Measurements from ENCODE around the gene GABRB3. TPM values are rescaled to one million over a fixed set of nuclear protein-coding genes. Genes with fewer than 3 reads are reported as not detected.
"Not testable (repeated sequence)": the region's sequence is repeated elsewhere in the genome, so short reads cannot be mapped to it uniquely, and the experiment has no call there.

Gene GABRB3
- total RNA-seq, 1 donor from 2014 or later: 2.7 TPM

DNA sequence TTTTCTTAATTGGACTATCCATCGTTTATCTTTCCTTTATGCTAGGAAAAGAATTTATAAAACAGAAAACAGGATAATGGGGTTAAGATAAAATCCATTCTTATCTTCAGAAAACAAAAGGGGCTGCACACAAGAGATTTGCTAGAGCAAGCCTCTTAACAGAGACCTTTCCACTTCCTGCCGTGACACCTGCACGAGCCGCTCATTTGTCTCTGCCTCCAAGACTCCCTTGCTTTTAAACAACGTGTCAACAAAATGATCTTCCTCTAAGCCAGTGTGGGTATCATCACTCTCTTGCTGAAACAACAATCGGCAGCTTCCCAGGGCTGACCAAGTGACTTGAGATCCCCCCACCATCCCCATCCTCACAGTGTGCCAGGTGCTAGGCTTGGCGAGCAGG is 33.1 kb downstream of the GABRB3 start:
- no peak for DNase-seq (ENCODE audit: low spot score)
- intact Hi-C loops (cut with DNase I): no loop called here

DNA sequence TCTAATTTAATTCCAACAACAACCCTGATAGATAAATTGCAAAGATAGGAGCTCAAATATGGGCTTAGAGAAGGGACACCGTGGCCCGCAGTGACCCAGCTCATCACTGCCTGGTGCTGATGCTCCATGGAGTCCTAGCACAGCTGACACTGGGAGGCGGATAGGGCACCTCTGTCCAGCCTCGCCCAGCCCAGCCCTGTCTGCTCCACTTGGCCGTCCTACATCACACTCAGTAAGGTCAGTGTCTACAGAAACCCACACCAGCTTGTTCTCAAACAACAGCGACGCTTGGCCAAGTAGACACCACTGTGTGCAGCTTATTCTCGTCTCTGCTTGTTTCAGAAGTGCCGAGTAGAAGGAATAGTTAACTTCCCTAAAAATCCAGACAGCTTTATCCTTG is 33.9 kb downstream of the GABRB3 start:
- DNase-seq (ENCODE audit: low spot score): no peak
- intact Hi-C loops (cut with DNase I): no loop called here

DNA sequence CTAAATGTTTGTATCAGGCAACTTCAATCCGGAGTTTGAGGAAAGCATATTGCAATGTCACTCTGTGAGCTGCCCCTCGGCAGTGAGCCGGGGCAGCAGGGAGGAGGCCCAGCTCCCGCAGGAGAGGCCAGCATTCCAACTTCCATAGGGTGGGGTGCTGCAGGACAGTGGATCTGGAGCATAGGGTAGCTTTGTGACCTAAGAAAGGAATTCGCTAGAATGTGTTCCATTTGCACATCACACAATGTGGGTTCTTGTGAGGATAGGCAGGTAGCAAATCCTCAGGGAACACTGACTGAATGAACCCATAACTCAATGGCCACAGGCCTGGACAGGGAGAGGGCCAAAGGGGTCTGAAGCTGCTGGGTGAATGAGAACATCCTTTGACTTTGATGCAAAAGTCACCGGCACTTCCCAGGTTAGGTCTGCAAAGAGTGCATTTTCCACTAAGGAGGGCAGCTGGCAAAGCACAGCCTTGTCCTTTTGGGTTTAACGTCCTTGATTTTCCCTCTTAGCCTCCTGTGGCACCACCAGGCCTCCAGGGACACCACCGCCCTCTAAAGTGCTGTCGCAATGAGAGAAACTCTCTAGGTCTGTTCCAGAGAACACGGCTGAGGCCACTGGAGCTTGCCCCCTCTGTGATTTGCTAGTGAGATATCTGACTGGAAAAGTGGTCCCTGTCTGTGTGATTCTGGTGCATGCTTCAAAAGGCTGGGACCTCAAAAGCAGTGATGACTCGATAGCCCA is 36.2 kb downstream of the GABRB3 start:
- intact Hi-C loops (cut with DNase I): no loop called here
- DNase-seq (ENCODE audit: low spot score): no peak

DNA sequence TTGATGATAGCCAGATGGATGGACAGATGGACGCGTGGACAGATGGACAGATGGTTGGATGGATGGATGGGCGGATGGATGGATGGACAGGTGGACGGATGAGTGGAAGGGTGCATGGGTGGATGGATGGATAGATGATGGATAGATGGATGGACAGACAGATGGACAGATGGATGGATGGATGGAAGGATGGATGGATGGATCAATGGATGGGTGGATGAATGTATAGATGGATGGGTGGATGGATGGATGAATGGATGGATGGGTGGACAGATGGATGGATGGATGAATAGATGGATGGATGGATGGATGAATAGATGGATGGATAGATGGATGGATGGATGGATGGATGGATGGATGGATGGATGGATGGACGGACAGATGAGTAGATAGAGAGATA is 40.9 kb downstream of the GABRB3 start:
- intact Hi-C loops (cut with DNase I): no loop called here
- DNase-seq (ENCODE audit: low spot score): no peak

DNA sequence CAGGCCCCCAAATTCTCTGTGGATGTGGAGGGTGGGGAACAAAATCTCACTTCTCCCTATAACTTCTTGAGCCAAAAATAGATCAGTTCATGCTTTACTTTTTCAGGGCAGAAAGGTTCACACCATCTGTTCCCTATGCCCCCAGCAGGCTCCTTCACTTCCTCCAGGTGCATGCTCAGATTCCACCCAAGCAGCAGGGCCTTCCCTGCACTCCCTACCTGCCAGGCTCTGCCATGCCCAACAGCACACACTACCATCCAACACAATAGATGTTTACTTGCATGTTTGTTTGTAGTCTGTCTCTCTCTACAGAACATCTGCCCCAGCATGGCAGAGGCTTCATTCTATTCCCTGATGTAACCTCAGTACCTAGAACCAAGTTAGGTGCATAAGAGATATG is 43.3 kb downstream of the GABRB3 start:
- intact Hi-C loops (cut with DNase I): no loop called here
- no peak for DNase-seq (ENCODE audit: low spot score)

DNA sequence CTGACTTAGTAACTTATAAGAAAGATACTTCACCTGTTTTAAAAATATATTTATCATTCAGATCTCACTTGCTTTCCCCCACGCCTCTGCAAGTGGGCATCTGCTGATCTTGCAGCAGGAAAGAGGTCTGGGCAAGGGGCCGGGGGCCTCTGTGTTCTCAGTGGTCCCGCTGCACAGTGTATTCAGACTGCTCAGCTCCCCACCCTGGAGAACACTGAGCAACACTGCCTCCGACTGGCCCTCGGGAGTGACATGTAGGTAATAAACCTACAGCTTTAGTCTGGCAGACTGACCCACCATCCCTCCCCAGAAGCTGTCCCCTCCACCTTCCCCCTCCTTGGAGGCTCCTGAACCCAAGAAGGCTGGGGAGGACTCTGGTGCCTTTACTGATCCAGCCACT is 43.8 kb downstream of the GABRB3 start:
- intact Hi-C loops (cut with DNase I): no loop called here

DNA sequence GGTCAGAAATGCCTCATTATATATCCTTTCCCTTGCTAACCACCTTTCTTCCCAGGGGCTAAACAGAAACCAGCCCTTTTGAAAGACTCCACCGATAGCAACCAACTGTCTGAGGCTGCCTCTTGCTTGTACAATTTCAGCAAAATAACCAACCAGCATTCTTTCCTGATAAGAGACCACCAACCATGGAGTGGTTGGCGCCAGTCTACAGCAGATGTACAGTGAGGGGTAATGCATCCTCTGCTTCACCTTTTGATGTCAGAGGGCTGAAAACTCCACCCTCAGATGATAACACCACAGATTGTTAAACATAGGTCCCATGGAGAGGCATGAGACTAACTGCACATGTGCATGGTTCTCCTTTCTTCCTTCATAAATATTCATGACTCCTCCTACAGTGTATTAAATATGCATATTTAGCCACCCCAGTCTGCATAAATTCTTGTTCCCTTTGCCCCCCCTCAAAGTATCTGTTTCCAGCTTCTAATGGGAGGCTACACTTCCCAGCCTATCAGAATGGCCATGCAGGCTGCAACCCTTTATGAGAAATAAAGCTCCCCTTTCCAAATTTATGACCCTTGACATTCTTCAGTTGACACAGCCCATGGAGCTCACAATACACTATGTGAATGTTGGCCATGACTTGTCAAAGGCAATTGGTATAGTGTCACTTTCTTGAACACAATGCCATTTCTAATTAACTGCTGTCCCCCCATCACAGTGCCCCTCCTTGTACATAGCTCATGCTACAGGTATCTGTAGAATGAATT is 48.3 kb downstream of the GABRB3 start:
- DNase-seq (ENCODE audit: low spot score): no peak

More for the DNA sequence above, 43.8 kb downstream of the GABRB3 start:
- no peak for DNase-seq (ENCODE audit: low spot score)

DNA sequence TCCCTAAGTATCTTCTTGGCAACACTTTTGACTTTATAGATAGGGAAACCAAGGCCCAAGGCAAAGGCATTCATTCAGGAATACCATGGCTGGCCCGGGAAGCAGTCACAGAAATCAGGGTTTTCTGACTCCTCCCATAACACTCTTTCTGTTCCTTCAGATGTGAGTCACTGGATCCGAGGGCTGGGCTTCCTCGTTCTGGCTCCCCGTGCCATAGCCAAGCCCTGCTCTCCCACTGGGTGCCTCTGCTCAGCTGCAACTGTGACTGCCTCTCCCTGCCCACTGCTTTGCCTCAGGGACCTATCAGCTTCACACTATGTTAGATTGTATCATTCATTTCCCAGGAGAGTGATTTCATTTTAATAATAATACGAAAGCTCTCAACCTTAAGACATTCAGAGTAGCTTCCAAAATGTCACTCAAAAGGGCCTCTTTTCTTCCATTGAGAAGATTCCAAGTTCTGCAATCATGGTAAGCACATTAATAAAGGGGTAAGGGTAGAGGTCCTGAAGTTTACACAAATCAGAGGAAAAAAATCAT is 50.2 kb downstream of the GABRB3 start:
- intact Hi-C loops (cut with DNase I): no loop called here
- no peak for DNase-seq (ENCODE audit: low spot score)

More for the DNA sequence above, 48.3 kb downstream of the GABRB3 start:
- intact Hi-C loops (cut with DNase I): no loop called here

DNA sequence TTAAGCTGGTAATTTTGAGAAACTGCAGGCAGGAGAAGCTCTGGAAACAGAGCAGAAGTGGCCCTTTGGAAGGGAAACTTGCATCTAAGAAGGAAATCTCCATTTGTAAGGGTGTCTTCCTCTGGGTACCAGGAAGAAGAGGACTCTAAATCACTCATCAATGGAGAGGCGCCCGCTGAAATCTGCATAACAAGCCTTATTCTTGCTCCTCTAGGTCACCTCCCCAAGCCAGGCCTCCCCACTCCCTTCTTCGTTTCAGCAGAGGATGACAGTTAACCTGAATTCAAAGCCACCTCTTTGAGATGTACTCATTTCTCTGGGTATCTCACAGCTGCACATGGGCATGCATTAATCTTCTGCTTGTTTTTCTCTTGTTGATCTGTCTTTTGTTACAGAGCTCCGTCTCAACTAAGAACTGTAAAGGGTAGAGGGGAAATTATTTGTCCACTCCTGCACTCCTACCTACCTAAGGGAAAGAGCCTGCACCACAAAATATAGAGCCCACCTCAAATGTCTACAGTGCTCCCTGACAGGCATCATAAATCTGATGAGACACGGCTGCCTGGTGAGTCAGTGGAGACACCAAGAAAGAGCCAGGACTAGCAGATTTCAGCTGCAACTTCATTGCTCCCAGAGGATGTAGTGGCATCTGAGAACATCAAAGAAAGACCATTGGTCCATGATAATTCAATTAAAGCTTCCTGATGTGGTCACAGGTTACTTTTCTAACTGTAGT is 51.5 kb downstream of the GABRB3 start:
- DNase-seq (ENCODE audit: low spot score): no peak
- intact Hi-C loops (cut with DNase I): no loop called here

DNA sequence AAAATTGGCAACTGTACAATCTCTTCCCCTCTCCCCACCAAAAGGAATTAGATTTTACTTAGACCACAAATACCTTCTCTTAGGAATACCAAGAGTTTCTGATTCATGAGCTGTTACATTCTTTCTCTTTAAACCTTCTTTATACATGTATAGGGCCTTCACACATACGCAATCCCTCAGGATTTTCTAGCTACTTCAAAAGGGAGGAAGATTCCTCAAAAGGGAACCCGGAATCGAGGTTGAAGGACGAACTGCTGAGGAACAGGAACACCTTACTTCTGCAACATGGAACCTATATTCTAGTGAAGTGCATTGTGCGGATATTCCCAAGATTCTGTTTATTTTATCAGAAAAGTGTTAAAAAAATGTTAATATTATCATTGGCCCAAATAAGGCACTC is 52.3 kb downstream of the GABRB3 start:
- intact Hi-C loops (cut with DNase I): no loop called here
- no peak for DNase-seq (ENCODE audit: low spot score)

DNA sequence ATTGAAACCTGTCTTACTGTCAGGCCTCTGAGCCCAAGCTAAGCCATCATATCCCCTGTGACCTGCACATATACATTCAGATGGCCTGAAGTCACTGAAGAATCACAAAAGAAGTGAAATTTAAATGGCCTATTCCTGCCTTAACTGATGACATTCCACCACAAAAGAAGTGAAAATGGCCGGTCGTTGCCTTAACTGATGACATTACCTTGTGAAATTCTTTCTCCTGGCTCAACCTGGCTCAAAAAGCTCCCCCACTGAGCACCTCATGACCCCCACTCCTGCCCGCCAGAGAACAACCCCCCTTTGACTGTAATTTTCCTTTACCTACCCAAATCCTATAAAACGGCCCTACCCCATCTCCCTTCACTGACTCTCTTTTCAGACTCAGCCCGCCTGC is 53.0 kb downstream of the GABRB3 start:
- intact Hi-C loops (cut with DNase I); DNase-seq (ENCODE audit: low spot score): not testable (repeated sequence)

DNA sequence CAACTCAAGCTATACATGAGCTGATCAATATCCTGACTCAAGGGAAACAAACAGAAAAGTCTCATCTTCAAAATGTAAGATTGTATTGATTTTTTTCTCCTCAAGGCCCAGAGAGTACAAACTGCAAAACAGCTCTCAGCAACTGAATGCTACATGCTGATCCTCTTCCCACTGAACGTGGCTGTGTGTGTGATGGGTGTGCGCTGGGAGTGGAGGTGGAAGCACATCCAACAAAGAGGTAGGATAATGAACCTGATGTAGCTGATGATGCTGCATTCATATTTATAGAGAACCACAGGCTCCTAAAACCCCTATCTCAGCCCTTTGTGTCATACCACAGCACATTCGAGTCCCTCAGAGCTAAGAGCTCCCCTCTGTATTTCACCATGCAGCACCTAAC is 56.8 kb downstream of the GABRB3 start:
- intact Hi-C loops (cut with DNase I): no loop called here
- no peak for DNase-seq (ENCODE audit: low spot score)

DNA sequence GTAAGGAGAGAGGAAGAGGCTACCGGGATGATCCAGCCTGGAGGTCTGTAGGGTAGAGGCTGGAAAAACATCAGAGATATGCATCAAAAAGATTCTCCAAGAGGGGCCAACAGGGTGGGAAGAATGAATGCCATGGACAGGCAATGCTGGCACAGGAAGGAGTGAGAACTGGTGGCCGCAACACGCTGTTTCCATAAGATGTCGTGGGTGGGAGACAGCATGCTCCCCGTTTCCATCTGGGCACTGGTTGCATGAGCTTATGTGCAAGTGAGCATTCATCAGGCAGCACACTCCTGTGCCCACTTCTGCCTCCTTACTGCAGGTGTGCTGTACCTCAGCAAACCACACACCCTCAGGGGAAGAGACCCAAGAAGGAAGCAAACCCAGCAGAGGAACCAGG is 59.4 kb downstream of the GABRB3 start:
- DNase-seq (ENCODE audit: low spot score): no peak
- intact Hi-C loops (cut with DNase I): no loop called here

DNA sequence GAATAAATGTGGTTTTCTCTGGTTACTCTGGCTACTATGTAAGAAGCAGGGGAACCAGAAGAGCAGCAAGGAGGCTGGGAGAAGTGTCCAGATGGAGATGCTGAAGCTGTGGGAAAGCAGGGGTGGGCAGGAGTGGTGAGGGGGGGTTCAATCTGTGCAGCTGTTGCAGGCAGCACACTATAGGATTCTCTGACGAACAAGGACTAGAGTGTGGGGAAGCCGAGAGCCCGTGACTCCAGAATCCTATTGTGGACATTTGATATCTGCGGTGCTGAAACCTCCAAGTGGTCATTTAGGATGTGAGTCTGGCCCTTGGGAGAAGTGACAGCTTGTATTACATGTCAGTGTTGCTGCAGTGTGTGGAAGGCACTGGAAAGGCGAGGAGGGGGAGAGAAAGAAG is 60.5 kb downstream of the GABRB3 start:
- DNase-seq (ENCODE audit: low spot score): no peak
- intact Hi-C loops (cut with DNase I): no loop called here

DNA sequence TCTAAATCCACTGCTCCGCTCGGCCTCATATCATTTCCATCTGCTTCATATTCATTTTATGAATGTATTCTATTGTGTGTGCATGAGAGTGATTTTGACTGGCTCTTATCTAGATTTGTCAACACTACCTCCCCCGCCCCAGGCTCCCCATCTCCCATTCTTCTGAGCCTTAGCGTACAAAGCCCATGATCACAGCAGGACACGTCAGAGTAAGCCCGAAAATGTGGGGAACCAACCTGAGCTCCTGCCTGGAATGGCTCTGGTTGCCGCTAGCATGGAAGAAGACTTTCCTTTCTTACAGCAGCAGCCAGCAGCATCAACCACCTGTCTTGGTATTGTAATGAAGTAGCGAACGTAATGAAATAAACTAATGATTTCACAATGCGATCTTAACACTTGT is 61.4 kb downstream of the GABRB3 start:
- DNase-seq (ENCODE audit: low spot score): no peak
- intact Hi-C loops (cut with DNase I): no loop called here

DNA sequence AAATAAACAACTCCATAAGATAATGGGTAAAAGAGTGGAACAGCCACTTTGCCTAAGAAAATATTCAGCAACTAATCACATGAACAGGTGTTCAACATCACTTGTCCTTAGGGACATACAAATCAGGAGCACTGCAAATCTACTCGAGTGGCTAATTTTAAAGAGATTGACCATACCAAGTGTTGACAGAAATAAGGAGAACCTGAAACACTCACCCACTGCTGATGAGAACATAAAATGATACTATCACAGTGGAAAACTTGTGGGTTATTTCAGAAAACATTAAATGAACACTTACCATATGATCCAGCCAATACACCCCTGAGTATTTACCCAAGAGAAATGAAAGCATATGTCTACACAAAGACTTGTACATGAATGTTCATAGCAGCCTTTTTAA is 70.5 kb downstream of the GABRB3 start:
- intact Hi-C loops (cut with DNase I): no loop called here
- no peak for DNase-seq (ENCODE audit: low spot score)

DNA sequence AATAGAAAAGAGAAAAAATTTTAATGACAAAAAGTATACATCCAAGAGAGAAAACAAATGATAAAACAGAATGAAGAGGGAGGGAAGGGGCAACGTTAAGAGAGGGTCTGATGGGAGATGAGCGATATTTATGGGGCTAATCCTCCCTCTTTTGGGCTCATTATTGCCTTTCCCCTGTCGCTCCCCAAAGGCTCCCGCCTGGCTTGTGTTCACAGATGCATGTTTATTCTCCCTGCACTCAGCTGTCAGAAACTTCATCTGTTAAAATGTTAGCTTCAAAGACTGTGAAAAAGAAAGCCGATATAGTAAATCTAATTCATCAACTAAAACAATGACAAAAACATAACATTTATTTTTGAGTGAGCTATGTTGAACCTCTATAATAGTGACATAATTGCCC is 74.3 kb downstream of the GABRB3 start:
- no peak for DNase-seq (ENCODE audit: low spot score)
- intact Hi-C loops (cut with DNase I): no loop called here

DNA sequence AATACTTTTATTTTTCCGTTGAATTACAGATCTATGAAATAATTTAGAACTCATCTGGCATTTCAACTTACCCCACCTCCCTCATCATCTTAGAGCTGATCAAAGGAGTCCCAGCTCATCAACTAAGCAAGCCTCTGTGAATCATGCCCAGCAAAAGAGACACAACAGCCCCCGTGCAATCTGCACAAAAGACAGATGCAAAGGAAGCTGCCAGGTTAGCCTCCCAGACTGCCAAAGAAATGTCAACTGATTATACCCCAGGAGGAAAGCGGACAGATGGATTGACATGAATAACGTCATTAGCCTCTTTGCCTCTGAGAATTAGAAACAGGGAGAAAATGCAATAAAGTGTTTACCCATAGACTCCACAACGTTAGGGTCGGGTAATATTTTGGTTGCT is 75.0 kb downstream of the GABRB3 start:
- no peak for DNase-seq (ENCODE audit: low spot score)
- intact Hi-C loops (cut with DNase I): no loop called here

DNA sequence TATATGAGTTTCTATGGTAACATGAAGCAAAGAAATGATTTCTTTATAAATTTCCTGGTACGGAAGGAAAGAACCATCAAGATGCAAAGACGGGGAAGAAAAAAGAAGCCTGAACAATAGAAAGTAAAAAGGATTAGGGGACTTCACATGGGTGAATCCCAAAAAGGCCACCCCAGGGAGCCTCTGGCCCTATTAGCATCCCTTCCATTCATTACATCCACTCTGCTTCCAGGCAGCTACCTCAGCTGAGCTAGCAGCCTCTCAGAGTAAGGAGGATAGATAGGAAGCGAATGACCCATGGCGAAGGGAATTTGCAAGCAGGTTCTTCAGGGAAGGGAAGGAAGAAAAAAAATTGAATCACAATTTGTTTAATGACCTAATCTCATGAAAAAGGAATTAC is 81.6 kb downstream of the GABRB3 start:
- DNase-seq (ENCODE audit: low spot score): no peak
- intact Hi-C loops (cut with DNase I): no loop called here

DNA sequence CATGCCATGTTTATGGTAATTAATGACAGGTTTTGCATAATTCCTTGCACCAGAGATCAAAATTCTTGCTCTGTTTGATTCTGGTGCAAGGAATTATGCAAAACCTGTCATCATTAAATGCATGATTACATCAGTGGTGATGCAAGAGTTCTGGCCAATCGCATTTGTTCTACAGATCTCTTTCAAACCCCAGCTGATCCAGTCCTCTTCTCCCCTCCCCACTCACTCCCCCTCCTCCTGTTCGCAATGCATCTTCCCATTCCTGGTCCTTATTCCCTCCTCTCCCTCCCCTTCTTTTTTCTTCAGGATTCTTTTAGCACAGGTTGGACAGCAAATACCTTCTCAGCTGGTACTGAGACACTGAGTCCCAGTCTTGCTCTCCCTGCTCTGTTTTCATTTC is 82.1 kb downstream of the GABRB3 start:
- intact Hi-C loops (cut with DNase I): no loop called here
- DNase-seq (ENCODE audit: low spot score): no peak

Data from cardiac septum (tissue), 1 donor.